Activated T-cell treated with anti-CD3 and anti-CD28 coated beads, Interleukin-2, amount 50 U/mL, for 1 hour (primary cell): ENCODE results near the gene NFIA.
A peak's percentile ranks its signal among the peaks of the same experiment; 100 is the strongest.
"Not testable (repeated sequence)": the region's sequence is repeated elsewhere in the genome, so short reads cannot be mapped to it uniquely, and the experiment has no call there.

Experiments used
- DNase-seq: peaks from one replicate; pipeline ENCODE4 v3.0.0-alpha.2; 2020

Gene NFIA

DNA sequence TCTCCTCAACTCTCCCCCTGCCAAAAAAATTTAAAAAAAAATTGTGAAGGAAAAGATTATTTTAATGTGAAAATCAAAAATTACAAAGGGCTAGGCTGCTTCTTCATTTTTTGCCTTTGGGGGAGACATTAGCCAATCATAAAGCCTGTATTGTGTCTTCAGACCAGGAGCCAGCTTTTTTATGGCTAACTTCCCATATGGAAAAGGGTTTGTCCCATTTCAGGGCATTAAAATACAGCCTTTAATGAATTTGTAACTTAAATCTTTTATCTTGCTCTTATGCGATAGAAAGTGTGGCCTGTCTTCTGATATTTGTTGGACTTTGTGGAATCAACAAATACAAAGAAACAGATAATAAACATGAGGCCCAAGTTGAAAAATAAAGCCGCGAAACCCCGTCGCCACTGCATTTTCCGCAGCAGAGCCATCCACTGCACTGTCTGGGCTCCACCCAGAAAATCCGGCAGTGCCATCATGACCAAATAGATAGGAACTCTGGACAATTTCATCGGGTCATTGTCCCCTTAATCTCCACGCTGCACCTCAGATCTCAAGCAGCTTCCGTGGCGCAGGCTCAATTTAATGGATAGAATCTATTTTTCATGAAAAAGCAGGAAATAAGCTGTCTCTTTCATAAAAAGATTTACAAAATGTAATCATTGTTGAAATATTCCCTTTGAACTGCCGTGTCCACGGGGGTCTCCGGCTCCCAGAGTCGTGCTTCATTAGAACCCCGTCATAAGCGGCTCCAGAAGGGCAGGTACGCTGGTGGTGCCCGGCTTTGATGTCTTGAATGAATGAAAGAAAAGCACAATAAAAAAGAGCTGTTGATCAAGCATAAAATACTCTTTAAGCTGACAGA is 365.0 kb downstream of the NFIA start:
- DNase-seq = no peak

- no peak for DNase-seq
These were observed 365.6 kb downstream of the NFIA start for GRCh38 chr1:61447968-61448430.

- no peak for DNase-seq
These were observed 366.6 kb downstream of the NFIA start for GRCh38 chr1:61448914-61449313.

DNA sequence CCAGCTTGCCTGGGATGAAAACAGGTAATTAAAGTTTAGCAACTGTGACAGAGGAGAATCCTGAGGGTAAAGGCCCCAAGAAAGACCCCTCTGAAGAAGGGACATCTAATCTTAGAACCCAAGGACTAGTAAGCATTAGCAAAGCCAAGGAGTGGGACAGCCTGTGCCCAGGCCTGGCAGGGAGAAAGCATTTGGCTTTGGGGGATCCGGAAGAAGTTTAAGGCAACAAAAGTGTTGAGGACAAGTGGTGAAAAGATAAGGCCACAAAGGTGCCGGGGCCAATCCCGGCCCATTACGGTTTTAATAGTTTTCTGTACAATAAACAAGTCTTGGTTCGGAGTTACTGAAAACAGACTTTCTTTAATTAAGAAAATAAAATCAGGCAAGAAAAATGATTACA is 367.0 kb downstream of the NFIA start:
- no peak for DNase-seq

- DNase-seq = no peak
These were observed 368.1 kb downstream of the NFIA start for GRCh38 chr1:61450454-61450853.

- DNase-seq = no peak
These were observed 368.7 kb downstream of the NFIA start for GRCh38 chr1:61450872-61451571.

GRCh38 chr1:61451572-61451968 is 369.2 kb downstream of the NFIA start:
- DNase-seq = no peak

DNA sequence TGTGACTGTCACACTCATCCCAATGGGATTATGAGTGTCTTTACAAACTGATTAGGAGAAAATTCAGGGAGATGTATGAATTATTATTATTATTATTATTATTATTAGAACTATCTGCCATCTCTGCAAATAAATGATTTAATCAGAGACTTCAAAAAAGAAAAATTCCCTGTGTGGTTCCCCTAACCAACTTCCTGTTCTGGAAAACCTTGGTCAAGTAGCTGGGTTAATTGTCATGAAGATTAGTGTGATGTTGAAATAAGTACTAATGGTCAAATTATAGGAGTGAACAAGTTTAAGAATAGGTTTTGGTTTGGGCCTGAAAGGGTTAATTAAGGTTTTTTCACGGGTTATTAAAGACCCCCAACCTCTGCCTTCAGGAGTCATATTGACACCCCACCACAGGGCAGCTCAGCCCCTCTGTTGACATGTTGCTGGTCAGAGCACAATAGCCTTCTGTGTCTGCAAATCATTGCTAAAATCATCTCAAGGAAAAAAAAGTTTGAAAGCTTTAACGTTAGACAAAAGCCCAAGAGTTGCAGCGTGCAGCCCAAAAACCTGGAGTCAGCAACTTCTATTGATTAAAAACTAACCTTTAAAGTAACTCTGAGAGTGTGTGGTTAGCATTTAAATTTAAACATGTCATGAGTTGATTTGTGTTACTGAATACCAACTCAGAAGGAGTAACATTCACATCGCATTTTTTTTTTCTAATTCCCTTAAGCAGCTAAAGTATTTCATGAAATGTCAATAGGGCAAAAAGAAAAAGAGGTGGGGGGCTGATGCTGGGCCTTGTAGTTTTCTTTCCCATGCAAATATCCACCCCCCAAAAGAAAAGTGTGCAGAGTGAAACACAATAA is 370.0 kb downstream of the NFIA start:
- no peak for DNase-seq

GRCh38 chr1:61453111-61453961 is 371.0 kb downstream of the NFIA start:
- DNase-seq = peak; percentile 60

- no peak for DNase-seq
These were observed 373.0 kb downstream of the NFIA start for GRCh38 chr1:61455400-61455799.

GRCh38 chr1:61457526-61458040 is 375.2 kb downstream of the NFIA start:
- DNase-seq = no peak

- DNase-seq = no peak
These were observed 377.0 kb downstream of the NFIA start for GRCh38 chr1:61459345-61459744.

DNA sequence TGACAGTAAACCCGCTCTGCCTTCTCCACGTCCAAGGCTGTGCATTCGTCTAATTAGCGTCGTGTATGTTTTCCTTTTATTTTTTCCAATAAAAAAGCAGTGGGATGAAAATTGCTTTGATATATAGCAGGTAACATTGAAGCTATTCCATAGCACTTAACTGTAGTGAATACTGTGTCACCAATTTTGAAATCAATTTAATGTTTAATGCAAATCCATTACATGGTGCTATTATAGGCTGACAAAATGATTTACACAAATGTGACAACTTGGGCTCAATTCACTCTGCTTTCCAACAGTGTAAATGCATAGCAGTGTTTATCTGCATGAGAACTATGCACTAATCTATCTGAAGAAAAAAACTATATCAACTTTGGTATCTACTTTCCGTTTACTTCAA is 377.8 kb downstream of the NFIA start:
- DNase-seq = no peak

DNA sequence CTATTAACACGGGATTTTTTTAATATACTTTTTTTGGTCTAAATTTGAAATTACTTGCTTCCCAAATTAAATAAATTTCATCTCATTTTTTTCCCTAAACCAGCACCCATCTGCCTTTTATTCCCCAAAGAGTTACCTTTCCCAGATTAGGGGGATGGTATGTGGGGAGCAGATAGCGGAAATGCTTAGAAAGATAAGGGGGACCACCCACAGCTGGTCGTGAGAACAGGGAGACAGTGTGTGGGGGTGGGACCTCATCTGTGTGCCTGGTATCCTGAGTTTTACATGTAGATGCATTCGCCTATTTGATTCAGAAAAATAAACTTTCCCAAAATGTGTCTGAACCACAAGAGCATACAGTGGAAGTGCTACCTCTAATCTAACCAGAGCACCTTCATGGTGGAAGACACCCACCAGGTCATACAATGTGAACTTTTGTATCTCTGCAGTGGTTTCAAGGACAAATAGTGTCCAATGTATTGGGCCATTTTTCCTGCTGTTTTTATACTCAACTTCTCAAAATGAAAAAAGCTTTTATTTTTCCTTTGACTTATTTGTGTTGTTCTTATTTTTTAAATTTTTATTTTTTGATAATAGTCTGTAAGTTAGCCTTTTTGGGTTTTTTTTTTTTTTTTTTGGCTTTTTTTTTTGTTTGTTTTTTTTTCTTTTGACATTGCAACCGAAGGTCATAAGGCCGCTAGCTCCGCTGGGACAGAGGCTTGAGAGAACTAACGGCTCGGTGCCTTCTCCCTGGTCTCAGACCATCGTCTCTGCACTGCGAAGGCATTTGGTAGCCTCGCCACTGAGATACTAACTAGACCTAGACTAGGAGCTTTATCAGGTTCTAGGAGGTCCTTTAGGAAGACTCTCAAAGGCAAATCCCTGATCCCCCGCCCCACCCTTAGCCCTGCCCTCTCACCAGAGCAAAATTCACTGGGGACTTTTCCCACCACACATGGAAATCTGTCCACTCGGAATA is 379.3 kb downstream of the NFIA start:
- no peak for DNase-seq

DNA sequence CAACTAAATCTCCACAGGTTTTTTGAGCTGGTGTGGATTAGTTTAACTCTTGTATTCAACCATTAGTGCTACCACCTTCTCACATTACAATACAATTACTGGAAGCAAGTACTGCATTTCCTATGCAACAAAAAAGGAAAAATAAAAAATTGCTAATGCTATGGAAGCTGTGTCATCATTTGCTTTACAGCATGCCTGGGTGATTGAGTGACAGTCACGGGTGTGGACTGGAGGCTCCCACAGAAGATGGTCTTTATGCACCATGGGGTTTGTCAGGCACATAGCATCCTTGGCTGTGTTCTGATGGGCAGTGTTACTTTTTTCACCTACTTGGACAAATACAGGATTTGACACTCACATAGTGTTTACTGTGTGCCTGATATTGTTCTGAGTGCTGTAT is 380.3 kb downstream of the NFIA start:
- DNase-seq = no peak

DNA sequence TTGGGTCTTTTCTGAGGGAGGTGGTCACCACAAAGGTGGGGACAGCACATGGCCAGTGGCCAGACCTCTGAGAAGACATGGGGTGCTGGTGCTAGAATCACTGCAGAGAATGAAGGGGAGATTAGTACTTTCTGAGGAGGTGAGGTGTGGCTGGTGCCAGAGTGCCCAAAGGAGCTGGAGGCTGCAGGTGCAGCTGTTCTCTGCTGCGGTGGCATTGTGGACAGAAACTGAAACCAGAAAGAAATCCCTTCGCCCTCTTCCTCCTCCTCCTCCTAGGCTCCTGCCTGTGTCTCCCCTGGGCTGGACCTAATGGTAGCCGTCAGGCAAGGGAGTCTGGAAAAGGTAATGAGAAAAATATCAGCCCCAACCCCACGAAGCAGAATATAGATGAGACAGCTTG is 380.9 kb downstream of the NFIA start:
- no peak for DNase-seq

DNA sequence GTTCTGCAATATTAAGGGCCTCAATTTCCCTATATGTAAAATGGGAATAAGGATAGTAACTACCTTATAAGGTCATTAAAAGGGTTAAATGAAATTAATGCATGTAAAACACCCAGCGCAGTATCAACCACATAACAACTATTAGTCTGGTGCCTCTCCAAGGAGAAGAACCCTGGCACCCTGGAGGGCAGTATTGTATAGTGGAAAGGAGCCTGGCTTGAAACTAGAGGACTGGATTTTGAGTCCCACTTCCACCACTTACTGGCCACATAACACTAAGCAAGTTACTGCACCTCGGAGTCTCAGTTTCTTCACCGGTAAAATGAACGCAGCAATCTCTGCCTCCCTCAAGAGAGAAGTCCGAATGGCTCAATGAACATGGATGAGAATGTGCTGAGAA is 385.5 kb downstream of the NFIA start:
- not testable (repeated sequence) for DNase-seq

DNA sequence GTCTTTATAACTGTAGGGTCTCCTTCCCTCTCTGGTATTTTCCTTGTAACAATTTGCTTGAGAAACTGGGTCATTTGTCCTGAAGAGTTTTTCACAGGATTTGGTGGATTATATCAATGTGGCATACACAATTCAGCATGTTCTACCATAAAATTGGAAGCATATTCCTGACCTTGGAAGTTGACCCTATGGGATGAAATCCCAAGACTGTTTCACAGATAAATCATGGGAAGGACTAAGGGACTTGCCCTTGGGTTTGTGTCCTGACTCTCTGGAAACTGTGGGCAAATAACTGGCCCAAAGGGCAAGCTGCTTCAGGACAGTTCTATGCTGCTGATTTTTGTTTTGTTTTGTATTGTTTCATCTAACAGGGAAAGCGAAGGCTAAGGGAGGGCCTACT is 387.0 kb downstream of the NFIA start:
- DNase-seq = no peak

- no peak for DNase-seq
These were observed 390.5 kb downstream of the NFIA start for GRCh38 chr1:61472876-61473275.

- DNase-seq = no peak
These were observed 392.0 kb downstream of the NFIA start for GRCh38 chr1:61474269-61474817.

GRCh38 chr1:61474963-61475362 is 392.6 kb downstream of the NFIA start:
- no peak for DNase-seq
